Endothelial cell of umbilical vein (primary cell): ENCODE measurements around the gene CCDC18. TPM values are rescaled to one million over a fixed set of nuclear protein-coding genes. Genes with fewer than 3 reads are reported as not detected.

Experiments used
- BruUV-seq: library from RNA; stranded (reverse); fragments of 400-500 nt; replicated peaks from 2 replicates; lab custom pipeline; 2021; lab: Mats Ljungman, UMichigan
- CTCF ChIA-PET: fragments of 300-600, 350-600 bp; sonication (Branson Sonifier 250); formaldehyde crosslinking; loops from one replicate; lab custom pipeline; 2021; ENCODE audit warnings: antibody characterized with exemption, inconsistent platforms; lab: Charles Lee
- POLR2A ChIA-PET: fragments of 300-600, 350-600 bp; sonication (Branson Sonifier 250); formaldehyde crosslinking; loops from one replicate; lab custom pipeline; 2021; ENCODE audit warnings: antibody characterized with exemption, inconsistent platforms; lab: Charles Lee
- DNase-seq: peaks from one replicate; pipeline ENCODE4 v3.0.0-alpha.2; 2011; ENCODE audit warnings: low read depth, low spot score
- FAIRE-seq: peaks from 2 replicates; lab custom pipeline; 2011; peaks lifted over from hg19 to GRCh38; lab: Jason Lieb, UNC
- H2AFZ ChIP-seq: 2 replicates; pipeline ENCODE4 v1.6.0; 2012; ENCODE audit warnings: low read depth, low read length, control low read depth, inconsistent platforms
- H3K27ac ChIP-seq: 2 replicates; pipeline ENCODE4 v1.5.1; 2011; ENCODE audit warnings: low read depth, mild to moderate bottlenecking, control low read depth, low read length, moderate library complexity; ENCODE audit not compliant: insufficient read depth
- H3K27me3 ChIP-seq, 2 experiments: 2 replicates each; pipeline versions ENCODE4 v1.6.0 to v1.6.1; 2011; ENCODE audit warnings: low read length in 2 of 2, mixed read lengths in 1 of 2; ENCODE audit not compliant: control insufficient read depth in 2 of 2, insufficient read depth in 2 of 2
- H3K36me3 ChIP-seq, 2 experiments: 2 replicates in 1 of 2; 3 replicates in 1 of 2; pipeline ENCODE4 v1.5.1; 2011; ENCODE audit warnings: low read length in 2 of 2, mild to moderate bottlenecking in 1 of 2, moderate library complexity in 1 of 2; ENCODE audit not compliant: control insufficient read depth in 2 of 2, insufficient read depth in 2 of 2; ENCODE audit errors: extremely low read depth in 1 of 2
- H3K4me1 ChIP-seq: 3 replicates; pipeline ENCODE4 v1.5.1; 2011; ENCODE audit warnings: mild to moderate bottlenecking, low read length; ENCODE audit not compliant: control insufficient read depth, insufficient read depth; ENCODE audit errors: extremely low read depth
- H3K4me2 ChIP-seq: 2 replicates; pipeline ENCODE4 v1.6.1; 2011; ENCODE audit warnings: low read length, control low read depth, mixed read lengths; ENCODE audit not compliant: insufficient read depth
- H3K4me3 ChIP-seq, 3 experiments: fragments of 200-600 bp in 1 of 3; sonication (generic), shearing (Covaris generic) in 1 of 3; replicated peaks in 1 of 3; 2 replicates each; pipeline ENCODE4 v1.5.1; 2011 to 2016; ENCODE audit warnings: control low read depth in 3 of 3, low read length in 3 of 3, mild to moderate bottlenecking in 2 of 3, inconsistent platforms in 1 of 3, low read depth in 1 of 3, moderate library complexity in 1 of 3; ENCODE audit not compliant: insufficient read depth in 1 of 3
- H3K79me2 ChIP-seq: 2 replicates; pipeline ENCODE4 v1.6.0; 2012; ENCODE audit warnings: low read length, inconsistent platforms; ENCODE audit not compliant: control insufficient read depth, insufficient read depth
- H3K9ac ChIP-seq: replicated peaks from 2 replicates; pipeline ENCODE3; 2011; ENCODE audit warnings: low read length, control low read depth; ENCODE audit not compliant: insufficient read depth; ENCODE audit errors: extremely low read depth
- H3K9me1 ChIP-seq: replicated peaks from 3 replicates; pipeline ENCODE4 v1.6.0; 2011; ENCODE audit warnings: mild to moderate bottlenecking, low read length; ENCODE audit not compliant: control insufficient read depth, insufficient read depth; ENCODE audit errors: extremely low read depth
- H3K9me3 ChIP-seq: replicated peaks from 2 replicates; pipeline ENCODE4 v1.5.1; 2012; ENCODE audit warnings: low read length, inconsistent platforms; ENCODE audit not compliant: control insufficient read depth, insufficient read depth
- H4K20me1 ChIP-seq: replicated peaks from 2 replicates; pipeline ENCODE3; 2011; ENCODE audit warnings: mild to moderate bottlenecking, low read length; ENCODE audit not compliant: control insufficient read depth, insufficient read depth; ENCODE audit errors: extremely low read depth
- CTCF ChIP-seq, 2 donors: IDR thresholded peaks; 1 replicate in 1 of 2; 2 replicates in 1 of 2; pipeline ENCODE4 v1.5.1; 2011; ENCODE audit warnings: low read length in 2 of 2, mild to moderate bottlenecking in 2 of 2, moderate library complexity in 2 of 2, control low read depth in 1 of 2, inconsistent platforms in 1 of 2, low read depth in 1 of 2; ENCODE audit not compliant: insufficient read depth in 1 of 2; ENCODE audit errors: extremely low read depth in 1 of 2
- EZH2 ChIP-seq: IDR thresholded peaks from 2 replicates; pipeline ENCODE4 v1.6.1; 2012; ENCODE audit warnings: borderline replicate concordance, low read depth, mild to moderate bottlenecking, moderate library complexity, low read length, inconsistent platforms; ENCODE audit not compliant: severe bottlenecking
- FOS ChIP-seq: IDR thresholded peaks from 2 replicates; pipeline ENCODE4 v1.6.1; 2011; ENCODE audit warnings: mild to moderate bottlenecking, low read length, moderate library complexity, borderline replicate concordance; ENCODE audit not compliant: insufficient read depth
- GATA2 ChIP-seq: IDR thresholded peaks from 2 replicates; pipeline ENCODE4 v1.7.0; 2011; ENCODE audit warnings: low read depth, mild to moderate bottlenecking, moderate library complexity, mixed read lengths, low read length; ENCODE audit not compliant: insufficient read length, insufficient read depth
- JUN ChIP-seq: IDR thresholded peaks from 2 replicates; pipeline ENCODE4 v1.6.1; 2011; ENCODE audit warnings: borderline replicate concordance, low read depth; ENCODE audit not compliant: insufficient read length, insufficient read depth
- MAX ChIP-seq: IDR thresholded peaks from 2 replicates; pipeline ENCODE4 v1.6.1; 2011; ENCODE audit not compliant: insufficient read depth, insufficient read length
- MYC ChIP-seq: IDR thresholded peaks from one replicate; pipeline ENCODE4 v1.6.1; 2011; ENCODE audit warnings: mild to moderate bottlenecking, low read depth, low read length
- POLR2A ChIP-seq: IDR thresholded peaks from 2 replicates; pipeline ENCODE4 v1.6.1; 2012; ENCODE audit warnings: low read depth, mild to moderate bottlenecking, control low read depth, low read length
- POLR2AphosphoS5 ChIP-seq: IDR thresholded peaks from 2 replicates; pipeline ENCODE4 v1.6.1; 2012; ENCODE audit warnings: low read depth, mild to moderate bottlenecking, control low read depth, low read length, moderate library complexity; ENCODE audit not compliant: insufficient read depth
- dilution Hi-C: fragments of 300-500 bp; cut with MboI; formaldehyde crosslinking; loops from one replicate; pipeline ENCODE4 v1.15.0; 2019; ENCODE audit warnings: low sequenced_read_pairs; ENCODE audit not compliant: extremely low pct_ligation_motif_present
- intact Hi-C: fragments of 100-400 bp; cut with micrococcal nuclease; formaldehyde crosslinking; loops from one replicate; pipeline ENCODE4 v1.10.0; 2022
- polyA plus RNA-seq, 4 experiments: library from polyadenylated mRNA; depleted of rRNA in 3 of 4; stranded (reverse) in 3 of 4; unstranded in 1 of 4; fragments of >200 nt; gene quantifications; 2 replicates each; pipeline versions ENCODE4 v1.2.1 to v1.2.3, GENCODE V29; 2011 to 2012; ENCODE audit warnings: missing spikeins in 1 of 4
- total RNA-seq: library from RNA; stranded (reverse); gene quantifications from 2 replicates; pipeline ENCODE4 v1.2.3, GENCODE V29; 2021

CCDC18 gene
- total and polyA plus RNA-seq, 2 donors (not counting 3 experiments of a cell fraction or from before 2014, with no cell fraction given) = 2.2 to 11.2 TPM

GRCh38 chr1:93215322-93215721 lies 34.8 kb downstream of the CCDC18 start:
- Histone ChIP-seq H3K9me3 (no peaks in the 10 kb centered on the region), H3K9ac (no peak overlapping the region), H3K79me2 (no peaks in the 10 kb centered on the region), H3K4me2 (no peak overlapping the region), H4K20me1 (no peaks in the 10 kb centered on the region), H2AFZ (no peak overlapping the region), H3K4me1 (no peaks in the 10 kb centered on the region), H3K27ac (no peak overlapping the region), H3K27me3 (no peaks in the 10 kb centered on the region), H3K36me3 (peaks cover 0 to 2% of the 10 kb centered on the region in 2 experiments), H3K9me1 (no peaks in the 10 kb centered on the region), H3K4me3 (no peak overlapping the region)
- dilution Hi-C loops (no loop called here), intact Hi-C loops (no loop called here)
- no peak for FAIRE-seq
- CTCF ChIA-PET = interaction anchor here (0.6 to 1.4 kb wide), 4 partner anchors 8 to 89 kb away, joined by 3 to 4 read pairs (median 4); no protein-coding TSS in a partner anchor
- POLR2A ChIA-PET = no interaction called here
- BruUV-seq = no TSS peak
- TF ChIP-seq MAX (no peak), MYC (no peak), EZH2 (no peak), POLR2AphosphoS5 (no peak), FOS (no peak), CTCF (IDR thresholded peaks at IDR 0.05; ENCODE audit: extremely low read depth in 1 of 2, insufficient read depth in 1 of 2, low read depth in 1 of 2, low read length in 2 of 2) (no peak), GATA2 (no peak), POLR2A (no peak), JUN (no peak)
- no peak for DNase-seq
